NOMO-1 treated with DMSO at 0.1 percent for 48 hours (cell line): ENCODE results near the gene PGRMC2.

Experiments used
- DNase-seq: peaks from one replicate; lab custom pipeline; 2025; ENCODE audit not compliant: unreplicated experiment; lab: John Stamatoyannopoulos, UW

PGRMC2 gene

GRCh38 chr4:128221586-128221985 is 66.0 kb downstream of the PGRMC2 start:
- no peak for DNase-seq

- DNase-seq = peak; percentile 61
These were observed 67.1 kb downstream of the PGRMC2 start for GRCh38 chr4:128220286-128221235.
